GM08714 (cell line): ENCODE data around the gene FOXA1.
"Not testable (repeated sequence)": the region's sequence is repeated elsewhere in the genome, so short reads cannot be mapped to it uniquely, and the experiment has no call there.

Experiments used
- H3K4me3 ChIP-seq: fragments of 200-500 bp; sonication (Bioruptor generic); 2 replicates; pipeline ENCODE4 v1.5.1; 2014; ENCODE audit warnings: mild to moderate bottlenecking, low read length, inconsistent platforms
- ZNF274 ChIP-seq: IDR thresholded peaks from 2 replicates; pipeline ENCODE4 v1.6.1; 2012; ENCODE audit warnings: mild to moderate bottlenecking, low read depth, low read length

The FOXA1 gene

GRCh38 chr14:37571391-37571790, 23.7 kb downstream of the FOXA1 start:
- no peak for TF ChIP-seq ZNF274
- no peak overlapping the region for H3K4me3 ChIP-seq

- no peak for TF ChIP-seq ZNF274
- H3K4me3 ChIP-seq: no peak overlapping the region
These were observed 25.3 kb downstream of the FOXA1 start for GRCh38 chr14:37569729-37570128.

GRCh38 chr14:37566811-37567371, 28.2 kb downstream of the FOXA1 start:
- H3K4me3 ChIP-seq: no peak overlapping the region

GRCh38 chr14:37565550-37565949, 29.5 kb downstream of the FOXA1 start:
- TF ChIP-seq ZNF274: no peak
- H3K4me3 ChIP-seq: no peak overlapping the region

More at GRCh38 chr14:37566811-37567371, 28.2 kb downstream of the FOXA1 start:
- no peak for TF ChIP-seq ZNF274

GRCh38 chr14:37563189-37563588, 31.9 kb downstream of the FOXA1 start:
- no peak for TF ChIP-seq ZNF274
- no peak overlapping the region for H3K4me3 ChIP-seq

GRCh38 chr14:37559386-37559785, 35.7 kb downstream of the FOXA1 start:
- TF ChIP-seq ZNF274: no peak
- H3K4me3 ChIP-seq: no peak overlapping the region

- no peak overlapping the region for H3K4me3 ChIP-seq
- TF ChIP-seq ZNF274: no peak
These were observed 36.3 kb downstream of the FOXA1 start for GRCh38 chr14:37558740-37559139.

GRCh38 chr14:37555596-37555995, 39.5 kb downstream of the FOXA1 start:
- not testable (repeated sequence) for H3K4me3 ChIP-seq

- TF ChIP-seq ZNF274: no peak
- H3K4me3 ChIP-seq: no peak overlapping the region
These were observed 41.0 kb downstream of the FOXA1 start for GRCh38 chr14:37553935-37554550.

- H3K4me3 ChIP-seq: no peak overlapping the region
- no peak for TF ChIP-seq ZNF274
These were observed 43.9 kb downstream of the FOXA1 start for GRCh38 chr14:37551119-37551518.

GRCh38 chr14:37550511-37550910, 44.5 kb downstream of the FOXA1 start:
- no peak overlapping the region for H3K4me3 ChIP-seq
- no peak for TF ChIP-seq ZNF274

GRCh38 chr14:37546621-37547447, 48.2 kb downstream of the FOXA1 start:
- TF ChIP-seq ZNF274: no peak
- H3K4me3 ChIP-seq: no peak overlapping the region; the same call in 1 of the 2 replicates

GRCh38 chr14:37545174-37545573, 49.9 kb downstream of the FOXA1 start:
- H3K4me3 ChIP-seq: no peak overlapping the region
- TF ChIP-seq ZNF274: no peak

GRCh38 chr14:37544407-37544806, 50.6 kb downstream of the FOXA1 start:
- no peak for TF ChIP-seq ZNF274
- H3K4me3 ChIP-seq: no peak overlapping the region

GRCh38 chr14:37539992-37540391, 55.1 kb downstream of the FOXA1 start:
- no peak overlapping the region for H3K4me3 ChIP-seq
- no peak for TF ChIP-seq ZNF274
